Lower leg skin (tissue), 3 donors: ENCODE results near the gene OXTR.

Experiments
- POLR2A ChIP-seq, 2 donors: fragments of 450-650 bp; IDR thresholded peaks; one replicate each; pipeline ENCODE4 v1.6.1; 2016 to 2017; ENCODE audit warnings: antibody characterized with exemption in 2 of 2, mild to moderate bottlenecking in 1 of 2, moderate library complexity in 1 of 2
- TF ChIP-seq, protein P1 (sequence below), 3 donors: fragments of 450-650 bp; IDR thresholded peaks; one replicate each; pipeline ENCODE4 v1.5.1; 2016; ENCODE audit warnings: antibody characterized with exemption in 3 of 3, mild to moderate bottlenecking in 3 of 3, moderate library complexity in 2 of 3

DNA sequence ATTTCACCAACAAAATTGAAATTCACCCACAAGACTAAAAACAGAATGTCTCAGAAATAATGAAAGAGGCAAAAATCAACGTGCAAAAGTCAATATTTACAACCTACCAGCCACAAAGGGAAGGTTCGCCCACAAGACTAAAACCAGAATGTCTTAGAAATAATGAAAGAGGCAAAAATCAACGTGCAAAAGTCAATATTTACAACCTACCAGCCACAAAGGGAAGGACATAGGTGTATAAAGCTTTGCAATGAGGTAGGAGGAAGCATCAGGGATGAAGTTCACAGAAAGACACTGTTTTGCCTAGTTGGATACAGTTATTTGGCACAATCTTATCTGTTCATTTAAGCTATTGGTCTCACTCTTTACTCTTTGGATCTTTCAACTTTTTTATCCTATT is 14.3 kb downstream of the OXTR start:
- TF ChIP-seq, protein P1, sequence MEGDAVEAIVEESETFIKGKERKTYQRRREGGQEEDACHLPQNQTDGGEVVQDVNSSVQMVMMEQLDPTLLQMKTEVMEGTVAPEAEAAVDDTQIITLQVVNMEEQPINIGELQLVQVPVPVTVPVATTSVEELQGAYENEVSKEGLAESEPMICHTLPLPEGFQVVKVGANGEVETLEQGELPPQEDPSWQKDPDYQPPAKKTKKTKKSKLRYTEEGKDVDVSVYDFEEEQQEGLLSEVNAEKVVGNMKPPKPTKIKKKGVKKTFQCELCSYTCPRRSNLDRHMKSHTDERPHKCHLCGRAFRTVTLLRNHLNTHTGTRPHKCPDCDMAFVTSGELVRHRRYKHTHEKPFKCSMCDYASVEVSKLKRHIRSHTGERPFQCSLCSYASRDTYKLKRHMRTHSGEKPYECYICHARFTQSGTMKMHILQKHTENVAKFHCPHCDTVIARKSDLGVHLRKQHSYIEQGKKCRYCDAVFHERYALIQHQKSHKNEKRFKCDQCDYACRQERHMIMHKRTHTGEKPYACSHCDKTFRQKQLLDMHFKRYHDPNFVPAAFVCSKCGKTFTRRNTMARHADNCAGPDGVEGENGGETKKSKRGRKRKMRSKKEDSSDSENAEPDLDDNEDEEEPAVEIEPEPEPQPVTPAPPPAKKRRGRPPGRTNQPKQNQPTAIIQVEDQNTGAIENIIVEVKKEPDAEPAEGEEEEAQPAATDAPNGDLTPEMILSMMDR (IDR thresholded peaks at IDR 0.05) = no peak
- TF ChIP-seq POLR2A (IDR thresholded peaks at IDR 0.05) = no peak
